Islet precursor cell (in vitro differentiated cells): Measurements from ENCODE around the gene CCDC27.
"Not testable (repeated sequence)": the region's sequence is repeated elsewhere in the genome, so short reads cannot be mapped to it uniquely, and the experiment has no call there.

Experiments
- DNase-seq: peaks from one replicate; pipeline ENCODE4 v3.0.0-alpha.2; 2018

The CCDC27 gene

DNA sequence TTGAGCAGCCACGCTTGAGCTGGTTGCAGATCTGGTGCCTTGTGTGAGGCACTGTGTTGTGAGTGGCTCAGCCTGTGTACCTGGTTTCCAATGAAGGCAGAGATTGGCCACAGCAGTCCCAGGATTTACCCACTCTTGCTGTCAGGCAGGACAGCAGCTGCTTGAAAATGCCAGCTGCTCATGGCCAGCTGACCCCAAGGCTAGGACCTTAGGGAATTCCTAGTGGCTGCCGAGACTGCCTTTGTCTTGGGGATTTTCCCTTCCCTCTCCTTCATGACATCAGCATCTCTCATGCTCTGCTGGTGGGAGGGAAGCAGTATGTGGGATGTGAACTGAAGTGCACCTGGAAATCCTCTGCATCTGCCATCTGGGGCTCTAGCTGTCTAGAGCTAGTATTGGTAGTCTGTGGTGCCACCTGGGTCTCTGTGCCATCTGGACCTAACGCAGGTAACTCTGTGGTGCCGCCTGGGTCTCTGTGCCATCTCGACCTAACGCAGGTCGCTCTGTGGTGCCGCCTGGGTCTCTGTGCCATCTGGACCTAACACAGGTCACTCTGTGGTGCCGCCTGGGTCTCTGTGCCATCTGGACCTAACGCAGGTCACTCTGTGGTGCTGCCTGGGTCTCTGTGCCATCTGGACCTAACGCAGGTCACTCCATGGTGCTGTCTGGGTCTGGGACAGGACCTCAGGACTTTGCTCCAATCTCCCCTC lies 47.9 kb downstream of the CCDC27 start:
- DNase-seq: no peak

DNA sequence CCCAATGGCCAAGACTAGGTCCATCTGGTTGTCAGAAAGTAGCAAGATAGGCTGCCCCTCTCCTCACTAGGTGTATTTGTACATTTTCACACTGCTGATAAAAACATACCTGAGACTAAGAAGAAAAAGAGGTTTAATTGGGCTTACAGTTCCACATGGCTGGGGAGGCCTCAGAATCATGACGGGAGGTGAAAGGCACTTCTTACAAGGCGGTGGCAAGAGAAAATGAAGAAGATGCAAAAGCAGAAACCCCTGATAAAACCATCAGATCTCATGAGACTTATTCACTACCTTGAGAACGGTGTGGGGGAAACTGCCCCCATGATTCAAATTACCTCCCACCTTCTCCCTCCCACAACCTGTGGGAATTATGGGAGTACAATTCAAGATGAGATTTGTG lies 48.5 kb downstream of the CCDC27 start:
- not testable (repeated sequence) for DNase-seq

DNA sequence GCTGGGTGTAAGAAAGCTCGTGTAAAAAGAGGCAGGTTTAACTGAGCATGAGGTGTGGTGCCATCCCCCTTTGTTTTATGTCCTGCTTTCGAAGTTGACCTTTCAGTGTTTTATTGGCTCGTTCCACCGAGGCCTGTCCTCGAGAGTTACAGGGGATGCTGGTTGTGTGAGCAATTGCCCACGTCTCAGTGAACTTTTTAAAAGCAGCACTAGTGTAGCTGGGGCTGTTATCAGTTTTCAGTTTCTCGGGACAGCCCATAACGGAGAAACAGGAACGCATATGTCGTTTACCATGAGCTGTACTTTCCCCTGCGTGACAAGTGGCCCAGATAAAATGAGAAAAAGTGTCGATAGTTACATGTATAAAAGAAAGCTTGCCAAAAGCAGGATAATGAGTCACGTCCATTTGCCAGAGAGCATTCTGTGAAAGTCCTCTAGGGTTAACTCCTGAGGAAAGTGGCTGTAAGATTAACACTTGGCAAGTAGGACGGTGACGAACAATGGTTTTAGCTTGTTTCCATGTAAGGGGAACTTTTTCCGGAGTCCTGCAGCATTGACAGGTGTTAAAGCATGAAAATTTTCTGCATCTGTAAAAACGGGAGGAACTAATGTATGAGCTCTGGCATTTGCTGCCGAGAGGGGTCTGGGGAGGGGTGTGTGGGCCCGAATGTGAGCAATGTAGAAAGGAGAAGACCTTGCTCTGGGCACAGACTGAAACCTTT lies 51.8 kb downstream of the CCDC27 start:
- no peak for DNase-seq

DNA sequence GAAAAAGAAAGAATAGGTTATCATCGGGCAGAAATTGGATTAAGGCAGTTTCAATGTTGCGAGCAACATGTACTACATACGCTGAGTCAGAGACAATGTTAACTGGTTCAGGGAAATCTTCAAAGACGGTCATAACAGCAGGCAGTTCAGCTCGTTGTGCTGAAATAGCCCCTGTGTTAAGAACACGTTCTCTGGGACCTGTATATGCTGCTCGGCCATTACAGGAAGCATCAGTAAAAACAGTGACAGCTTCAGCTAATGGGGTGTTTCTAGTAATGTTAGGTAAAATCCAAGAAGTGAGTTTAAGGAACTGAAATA lies 52.3 kb downstream of the CCDC27 start:
- not testable (repeated sequence) for DNase-seq

DNA sequence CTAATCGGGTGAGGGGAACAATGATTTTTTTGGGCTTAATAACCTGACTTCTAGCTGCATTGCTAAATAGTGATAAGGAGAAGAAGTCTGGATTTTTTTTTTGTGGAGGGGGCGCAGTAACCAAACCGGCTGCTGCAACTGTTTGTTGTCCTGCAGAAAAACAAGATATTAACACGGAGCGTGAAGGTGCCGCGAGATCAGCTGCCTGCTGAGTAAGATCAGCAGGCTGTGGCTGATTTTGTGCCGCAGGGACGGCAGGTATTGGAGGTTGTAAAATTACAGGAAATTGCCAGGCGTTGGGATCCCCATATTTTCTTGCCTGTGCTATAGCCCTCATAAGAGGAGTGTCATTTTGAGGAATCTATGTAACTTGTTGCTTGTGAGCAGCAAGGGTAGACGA lies 52.8 kb downstream of the CCDC27 start:
- no peak for DNase-seq

DNA sequence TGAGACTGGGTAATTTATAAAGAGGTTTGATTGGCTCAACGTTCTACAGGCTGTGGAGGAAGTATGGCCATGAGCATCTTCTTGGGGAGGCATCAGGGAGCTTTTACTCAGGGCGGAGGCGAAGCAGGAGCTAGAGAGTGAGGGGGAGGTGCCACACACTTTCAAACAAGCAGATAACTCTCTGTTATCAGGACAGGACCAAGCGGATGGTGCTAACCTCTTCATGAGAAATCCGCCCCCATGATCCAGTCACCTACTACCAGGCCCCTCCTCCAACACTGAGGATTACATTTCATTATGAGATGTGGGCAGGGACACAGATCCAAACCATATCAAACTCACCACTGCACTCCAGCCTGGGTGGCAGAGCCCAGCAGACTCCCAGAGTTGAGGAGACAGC lies 55.5 kb downstream of the CCDC27 start:
- DNase-seq: no peak

DNA sequence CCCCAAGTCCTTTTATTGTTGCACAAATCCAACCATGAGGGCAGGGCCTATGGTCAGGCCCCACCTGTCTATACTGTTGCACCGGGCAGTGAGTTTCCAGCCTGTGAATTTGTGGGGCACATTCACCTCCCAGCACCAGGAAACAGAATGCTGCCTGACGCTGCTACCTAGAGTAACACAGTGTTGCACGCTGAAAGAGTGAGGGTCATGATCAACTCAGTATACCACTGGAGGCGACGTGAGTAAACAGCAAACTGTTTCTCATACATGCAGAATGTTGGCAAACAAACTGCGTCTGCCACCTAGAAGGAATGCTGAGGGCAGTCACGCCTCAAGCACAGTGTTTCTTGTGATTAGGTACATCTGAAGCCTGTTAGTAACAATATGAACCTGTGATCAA lies 57.4 kb downstream of the CCDC27 start:
- DNase-seq: no peak

DNA sequence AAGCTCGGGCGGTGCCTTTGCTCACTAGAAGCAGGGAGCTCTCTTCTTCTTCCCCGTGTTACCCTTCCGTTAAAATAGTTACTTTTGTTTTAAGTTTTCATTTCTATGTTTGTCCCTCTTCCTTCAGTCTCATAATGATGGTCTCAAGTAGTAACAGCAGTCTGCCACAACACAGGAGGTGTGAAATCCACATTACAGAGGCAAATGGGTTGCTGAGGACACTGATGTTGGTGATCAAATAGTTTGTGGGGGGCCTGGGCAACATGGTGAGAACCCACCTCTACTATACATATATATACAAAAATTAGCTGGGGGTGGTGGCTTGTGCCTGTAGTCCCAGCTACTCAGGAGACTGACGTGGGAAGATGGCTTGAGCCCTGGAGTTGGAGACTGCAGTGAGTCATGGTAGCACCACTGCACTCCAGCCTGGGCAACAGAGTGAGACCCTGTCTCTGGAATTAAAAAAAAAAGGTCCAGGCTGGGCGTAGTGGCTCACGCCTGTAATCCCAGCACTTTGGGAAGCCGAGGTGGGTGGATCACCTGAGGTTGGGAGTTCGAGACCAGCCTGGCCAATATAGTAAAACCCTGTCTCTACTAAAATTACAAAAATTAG lies 58.0 kb downstream of the CCDC27 start:
- DNase-seq: not testable (repeated sequence)

DNA sequence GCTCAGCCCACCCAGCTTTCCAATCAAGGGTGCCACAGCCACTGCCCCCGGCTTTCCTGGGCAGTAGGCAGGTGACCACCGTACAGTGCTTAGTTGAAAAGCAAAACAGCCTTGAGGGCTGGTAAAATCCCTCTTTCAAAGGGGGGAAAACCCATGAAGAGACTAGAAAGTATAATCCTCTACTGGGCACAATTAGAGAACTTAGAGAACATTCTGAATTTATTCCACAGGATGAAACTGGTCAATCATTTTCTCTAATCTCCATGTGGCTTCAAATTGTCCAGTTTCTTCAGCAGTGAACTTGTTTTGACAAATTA lies 59.3 kb downstream of the CCDC27 start:
- DNase-seq: no peak

DNA sequence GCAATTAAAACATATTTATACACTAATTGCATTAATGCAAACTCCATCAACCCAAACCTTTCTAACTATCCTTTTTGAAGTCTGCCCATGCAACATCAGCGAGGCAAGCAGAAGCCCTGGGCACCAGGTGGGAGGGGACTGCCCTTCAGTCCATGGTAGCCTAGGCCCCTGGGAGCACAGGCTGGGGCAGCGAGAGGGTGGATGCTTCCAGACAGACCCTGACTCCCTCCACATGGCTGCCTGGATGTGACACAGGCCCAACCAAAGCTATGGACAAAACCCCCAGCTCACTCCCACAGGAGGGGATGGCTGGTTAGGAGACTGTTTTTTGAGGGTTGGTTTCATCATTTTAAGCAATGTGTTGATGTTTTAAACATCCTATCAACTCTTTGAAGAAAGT lies 61.8 kb downstream of the CCDC27 start:
- DNase-seq: no peak

DNA sequence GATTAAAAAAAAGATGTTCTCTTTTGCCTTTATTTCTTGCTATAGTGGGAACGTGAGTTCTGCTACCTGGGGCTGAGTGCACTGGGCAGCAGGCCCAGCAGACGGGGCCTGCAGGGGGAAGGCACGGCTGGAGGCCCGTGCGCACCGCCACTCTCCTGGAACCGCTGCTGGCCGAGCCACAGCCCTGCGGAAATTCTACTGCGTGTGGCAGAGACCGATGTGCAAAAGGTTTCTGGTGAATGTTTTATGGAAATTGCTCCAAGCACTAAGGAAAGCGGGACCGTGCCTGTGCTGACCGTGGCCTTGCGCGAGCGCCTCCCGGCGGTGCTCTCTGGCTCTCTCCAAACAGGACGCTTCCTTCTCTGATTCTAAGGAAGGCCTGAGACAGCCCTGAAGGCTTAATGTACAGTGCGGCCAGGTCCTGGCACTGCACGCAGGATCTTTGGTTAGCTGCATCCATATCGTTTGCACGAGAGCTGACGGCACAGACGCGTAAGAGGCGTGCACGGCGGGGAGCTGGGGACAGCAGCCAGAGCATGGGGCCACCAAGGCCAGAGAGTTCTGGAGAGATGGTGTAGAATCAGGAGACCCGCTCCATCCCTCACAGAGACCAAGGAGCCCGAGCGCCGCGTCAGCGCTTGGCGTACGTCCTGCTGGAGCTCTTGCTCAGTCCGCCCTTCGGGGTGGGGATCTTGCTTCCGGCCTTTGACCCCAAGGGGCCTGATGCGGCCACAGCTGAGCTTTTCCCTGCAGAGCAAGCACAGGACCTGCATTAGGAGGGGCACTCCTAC lies 62.7 kb downstream of the CCDC27 start:
- DNase-seq: no peak

DNA sequence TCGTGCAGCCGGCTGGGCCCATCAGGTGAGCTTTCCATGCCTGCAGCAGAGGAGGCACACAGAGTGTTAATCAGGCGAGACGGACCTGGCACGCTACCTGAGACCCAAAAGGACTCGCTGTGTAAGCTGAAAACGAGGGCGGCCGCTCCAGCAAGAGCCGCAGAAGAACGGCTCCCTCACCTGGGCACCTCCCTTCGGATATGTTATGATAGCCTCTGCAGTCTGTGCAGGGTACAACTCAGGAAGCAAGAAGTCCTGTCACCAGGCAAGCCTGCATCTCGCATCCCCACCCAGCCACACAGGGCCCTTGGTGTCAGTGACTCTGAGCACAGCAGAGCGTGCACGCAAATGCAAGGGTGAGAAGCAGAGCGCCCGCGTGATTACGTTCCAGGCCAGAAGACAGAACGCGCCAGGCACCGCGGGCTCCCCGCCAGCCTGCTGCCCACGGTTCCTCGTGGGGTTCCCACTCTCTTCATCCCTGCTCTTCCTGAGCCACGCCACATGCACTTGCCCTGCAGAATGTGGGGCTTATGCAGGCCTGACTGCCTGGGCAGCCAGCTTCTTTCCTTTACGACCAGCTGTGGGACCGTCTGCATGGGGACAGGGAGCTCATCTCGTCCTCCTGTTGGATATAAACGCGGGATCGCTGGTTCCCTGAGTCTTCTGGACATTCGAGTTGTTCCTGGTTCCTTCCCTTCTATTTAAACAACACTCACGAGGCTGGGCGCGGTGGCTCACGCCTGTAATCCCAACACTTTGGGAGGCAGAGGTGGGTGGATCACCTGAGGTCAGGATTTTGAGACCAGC lies 64.3 kb downstream of the CCDC27 start:
- DNase-seq: no peak

DNA sequence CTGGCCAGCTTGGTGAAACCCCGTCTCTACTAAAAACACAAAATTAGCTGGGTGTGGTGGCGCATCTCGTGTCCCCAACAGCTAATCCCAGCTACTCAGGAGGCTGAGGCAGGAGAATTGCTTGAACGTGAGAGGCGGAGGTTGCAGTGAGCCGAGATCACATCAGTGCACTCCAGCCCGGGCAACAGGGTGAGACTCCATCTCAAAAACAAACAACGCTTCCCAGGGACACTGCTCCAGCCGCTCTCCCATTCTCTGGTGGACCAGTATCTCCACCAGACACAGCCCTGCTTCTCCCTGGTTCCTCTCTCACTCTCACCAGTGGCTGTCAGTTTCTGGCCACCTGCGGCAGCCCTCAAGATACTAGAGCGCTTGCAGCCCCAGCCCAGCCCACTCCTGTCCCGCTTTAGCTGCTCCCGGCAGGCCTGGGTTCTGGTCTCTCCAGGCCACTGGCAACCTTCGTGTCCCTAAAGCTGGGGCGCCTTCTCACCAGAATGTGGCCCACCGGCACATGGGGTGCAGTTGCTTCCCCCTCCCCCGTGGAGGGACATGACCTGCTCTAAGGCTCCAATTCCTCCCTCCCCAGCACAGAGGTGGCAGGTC lies 65.0 kb downstream of the CCDC27 start:
- no peak for DNase-seq

DNA sequence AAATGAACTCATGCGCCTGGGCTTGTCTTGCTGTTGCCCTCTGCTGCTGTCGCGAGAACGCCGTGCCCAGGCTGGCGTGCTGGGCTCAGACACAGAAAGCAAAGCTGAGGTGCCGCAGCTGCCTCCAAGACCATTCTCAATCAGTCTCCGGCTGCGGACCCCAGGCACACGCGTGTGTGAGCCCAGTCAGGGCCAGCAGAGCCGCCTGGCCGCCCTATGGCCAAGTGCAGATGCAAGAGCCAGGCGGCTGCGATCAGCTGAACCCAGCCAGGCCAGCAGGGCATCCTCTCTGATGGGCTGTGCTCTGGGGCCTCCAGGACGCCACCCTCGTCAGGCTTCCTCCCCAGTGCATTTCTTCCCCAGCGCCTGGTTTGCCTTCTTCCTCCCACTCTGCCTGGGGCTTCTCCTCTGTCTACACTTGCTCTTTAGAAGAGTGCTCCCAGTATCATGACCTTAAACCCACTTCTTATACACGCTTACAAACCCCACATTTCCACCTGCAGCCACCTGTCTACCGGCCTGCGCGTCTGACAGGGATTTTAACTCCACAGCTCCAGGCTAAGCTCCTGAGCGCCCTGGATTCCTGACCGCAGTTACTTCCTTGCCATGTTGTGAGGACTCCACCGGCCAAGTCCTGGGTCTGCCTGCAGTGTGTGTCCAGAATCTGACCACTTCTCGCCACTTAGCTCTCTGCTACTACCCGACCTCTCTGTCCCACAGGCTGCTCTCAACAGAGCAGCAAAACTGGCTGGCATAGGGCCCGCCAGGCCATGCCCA lies 65.8 kb downstream of the CCDC27 start:
- DNase-seq: no peak

DNA sequence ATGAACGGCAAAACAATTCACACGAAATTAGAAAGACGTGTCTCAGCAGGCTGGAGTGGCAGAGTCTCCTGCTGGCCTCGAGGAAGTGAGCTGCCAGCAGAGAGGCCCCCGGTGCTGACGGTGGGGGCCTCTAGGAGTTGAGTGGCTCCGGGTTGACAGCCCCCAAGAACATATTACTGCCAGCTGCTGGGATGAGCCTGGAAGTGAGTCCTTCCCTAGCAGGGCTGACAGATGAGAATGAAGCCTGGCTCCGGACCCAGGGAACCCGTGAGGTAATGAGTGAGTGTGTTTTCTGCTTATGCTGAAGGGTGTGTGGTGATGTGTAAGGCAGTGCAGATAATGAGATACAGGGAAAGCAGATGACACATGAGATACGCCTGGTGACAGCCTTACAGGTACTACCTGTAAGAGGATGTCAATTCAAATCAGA lies 67.5 kb downstream of the CCDC27 start:
- DNase-seq: no peak

DNA sequence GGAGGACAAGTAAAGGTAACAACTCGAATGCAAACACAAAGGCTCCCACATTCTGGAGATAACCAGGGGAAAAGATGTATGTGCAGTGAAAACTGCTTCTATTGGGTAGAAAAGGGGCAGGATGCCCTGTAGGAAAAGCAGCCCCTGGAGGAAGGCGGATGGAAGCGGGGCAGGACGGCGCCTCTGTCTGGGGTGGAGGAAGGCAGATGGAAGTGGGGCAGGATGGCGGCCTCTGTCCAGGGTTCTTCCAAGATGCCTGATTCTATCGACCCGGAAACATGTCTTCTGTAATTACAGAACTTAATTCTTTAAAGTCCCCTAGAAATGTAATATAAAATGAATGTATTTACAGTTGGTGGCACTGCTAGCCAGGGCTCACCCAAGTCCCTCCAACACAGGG lies 68.1 kb downstream of the CCDC27 start:
- no peak for DNase-seq

DNA sequence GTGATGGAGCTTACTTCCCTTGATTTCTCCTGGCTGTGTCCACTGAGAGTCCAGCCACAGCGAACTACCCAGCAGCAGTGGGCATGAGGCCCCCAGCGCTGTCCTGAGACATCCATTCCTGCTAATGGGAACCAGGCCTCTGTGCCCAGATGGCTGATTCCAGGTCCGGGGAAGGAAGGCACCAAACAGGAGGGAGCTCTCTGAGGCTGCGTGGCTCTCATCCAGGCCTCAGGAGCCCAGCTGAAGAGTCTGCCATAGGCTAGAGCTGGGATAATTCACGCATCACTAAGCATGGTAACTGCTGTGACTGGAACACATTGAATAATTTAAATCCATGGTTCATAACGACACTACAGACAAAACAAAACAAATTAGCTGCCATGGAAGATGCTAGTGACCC lies 68.8 kb downstream of the CCDC27 start:
- DNase-seq: no peak
